ENCODE data around the gene SPAAR.

Gene SPAAR

GRCh38 chr9:35905912-35906679, 3.2 kb upstream of the SPAAR start, which contains the start of gene HRCT1:
HRCT1 (plus strand) TSS chr9:35906202; CDS start chr9:35906288, 86 bp downstream.
- no peak for TF ChIP-seq REST (IDR thresholded peaks at IDR 0.05; ENCODE audit: insufficient read depth in 1 of 2, low read depth in 2 of 2, low read length in 2 of 2)
- TF ChIP-seq SIN3A (IDR thresholded peaks at IDR 0.05; ENCODE audit: borderline replicate concordance, insufficient read depth, low read length), result no peak
- no peak for TF ChIP-seq FOXP2 (optimal IDR thresholded peaks at IDR 0.05; ENCODE audit: borderline replicate concordance, extremely low read depth, extremely low read length, insufficient read depth)
- no peak for TF ChIP-seq TAF1 (IDR thresholded peaks at IDR 0.05; ENCODE audit: borderline replicate concordance, insufficient read depth, low read length)
- TF ChIP-seq POLR2AphosphoS5 (IDR thresholded peaks at IDR 0.05; ENCODE audit: low read depth, low read length), result no peak

GRCh38 chr9:35906923-35907699, 2.2 kb upstream of the SPAAR start:
- TF ChIP-seq TAF1 (IDR thresholded peaks at IDR 0.05; ENCODE audit: borderline replicate concordance, insufficient read depth, low read length) (no peak), SIN3A (IDR thresholded peaks at IDR 0.05; ENCODE audit: borderline replicate concordance, insufficient read depth, low read length) (no peak), REST (IDR thresholded peaks at IDR 0.05; ENCODE audit: insufficient read depth in 1 of 2, low read depth in 2 of 2, low read length in 2 of 2) (no peak), FOXP2 (optimal IDR thresholded peaks at IDR 0.05; ENCODE audit: borderline replicate concordance, extremely low read depth, extremely low read length, insufficient read depth) (no peak), POLR2AphosphoS5 (IDR thresholded peaks at IDR 0.05; ENCODE audit: low read depth, low read length) (no peak)

GRCh38 chr9:35907711-35908503, 1.4 kb upstream of the SPAAR start:
- TF ChIP-seq POLR2AphosphoS5 (IDR thresholded peaks at IDR 0.05; ENCODE audit: low read depth, low read length) (no peak), SIN3A (IDR thresholded peaks at IDR 0.05; ENCODE audit: borderline replicate concordance, insufficient read depth, low read length) (no peak), TAF1 (IDR thresholded peaks at IDR 0.05; ENCODE audit: borderline replicate concordance, insufficient read depth, low read length) (no peak), REST (IDR thresholded peaks at IDR 0.05; ENCODE audit: insufficient read depth in 1 of 2, low read depth in 2 of 2, low read length in 2 of 2) (no peak), FOXP2 (optimal IDR thresholded peaks at IDR 0.05; ENCODE audit: borderline replicate concordance, extremely low read depth, extremely low read length, insufficient read depth) (no peak)

GRCh38 chr9:35908504-35909125, 675 bp upstream of the SPAAR start:
- 0 out of 2 replicates have a peak, but pooled peaks have one; percentile 32 for TF ChIP-seq TAF1 (IDR thresholded peaks at IDR 0.05; ENCODE audit: borderline replicate concordance, insufficient read depth, low read length)
- TF ChIP-seq POLR2AphosphoS5 (IDR thresholded peaks at IDR 0.05; ENCODE audit: low read depth, low read length), result no peak
- no peak for TF ChIP-seq REST (IDR thresholded peaks at IDR 0.05; ENCODE audit: insufficient read depth in 1 of 2, low read depth in 2 of 2, low read length in 2 of 2)
- TF ChIP-seq SIN3A (IDR thresholded peaks at IDR 0.05; ENCODE audit: borderline replicate concordance, insufficient read depth, low read length), result no peak; the same call in 1 of the 2 replicates
- TF ChIP-seq FOXP2 (optimal IDR thresholded peaks at IDR 0.05; ENCODE audit: borderline replicate concordance, extremely low read depth, extremely low read length, insufficient read depth), result no peak
